Measurements from ENCODE around the gene PODXL2.

GRCh38 chr3:127698691-127699415, 69.9 kb downstream of the PODXL2 start:
- TF ChIP-seq POLR2A (IDR thresholded peaks at IDR 0.05) (no peak), EP300 (IDR thresholded peaks at IDR 0.05; ENCODE audit: low read depth) (no peak), POLR2AphosphoS5 (IDR thresholded peaks at IDR 0.05) (no peak)
- TF ChIP-seq, protein P1, sequence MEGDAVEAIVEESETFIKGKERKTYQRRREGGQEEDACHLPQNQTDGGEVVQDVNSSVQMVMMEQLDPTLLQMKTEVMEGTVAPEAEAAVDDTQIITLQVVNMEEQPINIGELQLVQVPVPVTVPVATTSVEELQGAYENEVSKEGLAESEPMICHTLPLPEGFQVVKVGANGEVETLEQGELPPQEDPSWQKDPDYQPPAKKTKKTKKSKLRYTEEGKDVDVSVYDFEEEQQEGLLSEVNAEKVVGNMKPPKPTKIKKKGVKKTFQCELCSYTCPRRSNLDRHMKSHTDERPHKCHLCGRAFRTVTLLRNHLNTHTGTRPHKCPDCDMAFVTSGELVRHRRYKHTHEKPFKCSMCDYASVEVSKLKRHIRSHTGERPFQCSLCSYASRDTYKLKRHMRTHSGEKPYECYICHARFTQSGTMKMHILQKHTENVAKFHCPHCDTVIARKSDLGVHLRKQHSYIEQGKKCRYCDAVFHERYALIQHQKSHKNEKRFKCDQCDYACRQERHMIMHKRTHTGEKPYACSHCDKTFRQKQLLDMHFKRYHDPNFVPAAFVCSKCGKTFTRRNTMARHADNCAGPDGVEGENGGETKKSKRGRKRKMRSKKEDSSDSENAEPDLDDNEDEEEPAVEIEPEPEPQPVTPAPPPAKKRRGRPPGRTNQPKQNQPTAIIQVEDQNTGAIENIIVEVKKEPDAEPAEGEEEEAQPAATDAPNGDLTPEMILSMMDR (IDR thresholded peaks at IDR 0.05) = no peak

Measured in transverse colon (tissue), 4 donors.